ENCODE measurements around the gene RO60.

GRCh38 chr1:193070386-193070753 is 11.0 kb downstream of the RO60 start:
- no peak for TF ChIP-seq EZH2phosphoT487 (IDR thresholded peaks at IDR 0.05)
- no peak for TF ChIP-seq EZH2 (IDR thresholded peaks at IDR 0.05)
